CD4-positive, alpha-beta T cell treated with Interleukin-10 for 1 hour (primary cell): ENCODE results near the gene EVPL.

Experiments
- DNase-seq: peaks from one replicate; pipeline ENCODE4 v3.0.0-alpha.2; 2020

The EVPL gene

GRCh38 chr17:76014925-76015261 is 12.2 kb downstream of the EVPL start:
- no peak for DNase-seq

- DNase-seq, result peak; percentile 81
These were observed 12.8 kb downstream of the EVPL start for GRCh38 chr17:76014100-76014924.

DNA sequence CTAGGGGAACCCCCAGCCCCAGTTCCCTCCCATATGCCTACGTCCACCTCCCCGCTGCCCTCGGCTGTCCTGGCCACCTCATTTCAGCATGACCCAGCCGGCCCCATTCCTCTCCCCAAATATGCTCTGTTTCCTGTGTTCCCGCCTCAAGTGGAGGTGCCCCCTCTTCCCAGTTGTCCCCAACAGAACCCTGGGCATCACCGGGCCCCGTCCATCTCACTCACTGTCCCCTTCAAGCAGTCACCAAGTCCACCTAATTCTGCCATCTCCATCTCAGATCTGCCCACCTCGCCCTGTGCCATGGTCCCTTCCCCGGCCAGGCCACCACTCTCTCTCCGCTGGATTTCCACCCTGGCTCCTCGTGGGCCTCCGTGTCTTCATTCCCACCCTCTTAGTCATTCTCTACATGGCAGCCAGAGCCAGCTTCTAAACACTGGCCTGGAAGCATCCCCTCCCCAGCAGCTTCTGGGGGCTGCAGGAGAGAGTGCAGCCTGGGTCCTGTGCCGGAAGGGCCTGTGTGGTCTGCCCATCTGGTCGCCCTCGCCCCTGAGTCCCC is 13.7 kb downstream of the EVPL start:
- DNase-seq, result no peak

DNA sequence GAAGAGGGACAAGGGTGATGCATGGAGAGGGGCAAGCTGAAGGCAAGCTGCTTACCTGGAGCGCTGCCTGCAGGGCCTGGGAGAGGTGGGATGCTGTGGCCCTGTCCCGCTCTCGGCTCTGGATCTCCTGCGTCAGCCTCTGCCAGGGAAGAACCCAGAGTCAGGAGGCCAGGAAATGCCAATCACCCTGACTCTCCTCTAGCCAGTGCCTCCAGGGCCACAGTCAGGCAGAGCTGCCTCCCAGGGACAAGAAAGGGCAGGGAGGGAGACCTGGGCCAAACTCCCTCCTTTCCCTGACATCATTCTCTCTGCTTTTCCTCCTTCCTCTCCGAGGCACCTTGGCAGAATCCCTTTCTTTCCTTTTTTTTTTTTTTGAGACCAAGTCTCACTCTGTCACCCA is 15.2 kb downstream of the EVPL start:
- DNase-seq, result no peak

GRCh38 chr17:76009969-76010661 is 17.0 kb downstream of the EVPL start:
- no peak for DNase-seq

- no peak for DNase-seq
These were observed 17.7 kb downstream of the EVPL start for GRCh38 chr17:76009447-76009846.

DNA sequence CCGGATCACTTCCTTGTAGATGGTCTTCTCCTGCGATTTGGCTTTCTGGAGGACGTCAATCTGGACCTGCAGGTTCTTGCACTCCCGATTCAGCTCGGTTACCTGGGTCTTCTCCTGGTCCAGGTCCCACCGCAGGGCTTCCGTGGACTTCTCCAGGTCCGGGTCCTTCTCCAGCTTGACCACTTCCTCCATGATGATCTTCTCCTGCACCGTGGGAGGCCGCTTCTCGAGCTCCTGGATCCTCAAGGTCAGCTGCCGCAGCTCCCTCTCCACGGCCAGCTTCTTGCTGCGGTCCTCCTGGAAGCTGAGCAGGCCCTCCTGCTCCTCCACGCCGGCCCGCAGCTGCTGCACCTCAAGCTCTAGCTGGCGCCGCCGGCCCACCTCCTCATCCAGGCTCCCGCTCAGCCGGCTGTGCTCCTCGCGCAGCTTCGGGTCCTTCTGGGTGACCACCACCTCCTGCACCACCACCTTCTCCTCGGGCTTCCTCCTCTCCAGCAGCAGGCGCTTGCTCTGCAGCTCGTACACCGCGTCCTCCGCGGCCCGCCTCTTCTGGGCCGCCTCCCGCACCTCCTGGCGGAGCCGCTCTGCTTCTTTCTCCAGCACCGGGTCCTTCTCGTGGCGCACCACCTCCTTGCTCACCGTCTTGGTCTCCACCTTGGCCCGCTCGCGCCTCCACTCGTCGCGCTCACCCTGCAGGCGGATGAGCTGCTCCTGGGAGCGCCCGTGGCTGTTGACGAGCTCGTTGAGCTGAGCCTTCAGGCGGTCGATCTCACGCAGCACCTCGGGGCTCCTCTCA is 18.3 kb downstream of the EVPL start:
- no peak for DNase-seq

DNA sequence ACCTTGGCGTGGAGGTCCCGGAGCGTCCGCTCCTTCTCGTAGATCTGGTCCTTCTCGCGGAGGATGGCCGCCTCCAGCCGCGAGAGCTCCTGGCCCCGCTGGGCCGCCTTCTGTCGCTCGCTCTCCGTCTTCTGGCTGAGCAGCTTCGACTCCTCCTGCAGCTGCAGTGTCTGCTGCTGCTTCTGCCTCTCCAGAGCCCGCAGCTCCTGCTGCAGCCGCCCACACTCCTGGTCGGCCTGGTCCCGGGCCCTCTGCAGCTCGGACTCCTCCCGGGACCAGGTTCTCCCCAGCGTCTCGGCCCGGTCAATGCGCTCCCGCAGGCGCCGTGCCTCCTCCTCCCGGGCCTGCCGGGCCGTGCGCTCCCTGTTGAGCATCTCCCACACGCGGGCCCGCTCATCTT is 18.9 kb downstream of the EVPL start:
- DNase-seq, result no peak

DNA sequence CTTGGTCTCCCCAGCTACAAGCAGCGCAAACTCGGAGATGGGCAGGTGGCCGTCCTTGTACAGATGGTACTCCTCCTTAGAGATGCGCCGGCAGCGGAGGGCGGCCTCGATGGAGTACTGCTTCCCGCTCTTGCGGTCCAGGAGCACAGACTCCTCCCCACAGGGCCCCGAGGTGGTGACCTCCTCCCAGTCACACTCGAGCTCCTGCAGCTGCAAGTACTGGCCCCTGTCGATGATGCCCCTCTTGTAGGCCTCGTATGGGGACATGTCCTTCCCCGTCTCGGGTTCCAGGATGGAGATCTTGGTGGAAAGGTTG is 19.3 kb downstream of the EVPL start:
- no peak for DNase-seq

GRCh38 chr17:76007131-76007849 is 19.8 kb downstream of the EVPL start:
- DNase-seq, result no peak

DNA sequence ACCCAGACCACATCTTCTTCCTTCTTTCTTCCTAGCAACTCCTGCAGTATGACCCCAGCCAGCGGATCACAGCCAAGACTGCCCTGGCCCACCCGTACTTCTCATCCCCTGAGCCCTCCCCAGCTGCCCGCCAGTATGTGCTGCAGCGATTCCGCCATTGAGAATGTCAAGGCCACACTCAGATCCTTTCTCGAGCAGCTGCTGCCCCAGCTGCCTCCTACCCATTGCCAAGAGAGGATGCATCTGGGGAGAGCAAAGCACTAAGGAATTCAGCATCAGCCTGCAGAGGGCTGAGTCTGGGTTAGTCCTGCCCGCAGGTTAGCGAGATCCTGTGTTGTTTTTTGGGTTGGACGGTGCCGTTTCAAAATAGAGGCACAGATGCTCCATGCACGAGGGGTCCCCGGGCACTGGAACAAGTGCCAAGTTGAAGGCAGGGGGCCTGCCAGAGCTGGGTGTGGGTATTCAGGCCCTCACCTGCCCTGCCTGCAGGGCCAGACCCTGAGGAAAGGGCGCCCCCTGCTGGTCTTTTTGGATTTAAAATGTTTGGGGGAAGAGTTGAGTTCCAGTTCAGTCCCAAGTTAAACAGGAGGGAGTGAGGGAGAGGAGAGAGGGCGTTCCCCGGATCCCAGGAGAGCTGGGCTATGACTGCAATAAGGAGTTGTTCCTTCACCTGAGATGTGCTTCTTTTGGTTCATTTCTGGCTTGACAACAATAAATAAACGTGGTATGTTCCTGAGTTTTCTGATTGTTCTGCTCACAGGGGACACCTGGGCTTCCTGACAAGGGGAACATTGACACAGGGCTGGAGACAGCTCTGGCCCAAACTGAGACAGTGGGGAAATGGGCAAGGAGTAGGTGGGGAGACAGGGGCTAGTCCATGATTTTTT is 21.6 kb downstream of the EVPL start:
- DNase-seq, result peak; percentile 81

DNA sequence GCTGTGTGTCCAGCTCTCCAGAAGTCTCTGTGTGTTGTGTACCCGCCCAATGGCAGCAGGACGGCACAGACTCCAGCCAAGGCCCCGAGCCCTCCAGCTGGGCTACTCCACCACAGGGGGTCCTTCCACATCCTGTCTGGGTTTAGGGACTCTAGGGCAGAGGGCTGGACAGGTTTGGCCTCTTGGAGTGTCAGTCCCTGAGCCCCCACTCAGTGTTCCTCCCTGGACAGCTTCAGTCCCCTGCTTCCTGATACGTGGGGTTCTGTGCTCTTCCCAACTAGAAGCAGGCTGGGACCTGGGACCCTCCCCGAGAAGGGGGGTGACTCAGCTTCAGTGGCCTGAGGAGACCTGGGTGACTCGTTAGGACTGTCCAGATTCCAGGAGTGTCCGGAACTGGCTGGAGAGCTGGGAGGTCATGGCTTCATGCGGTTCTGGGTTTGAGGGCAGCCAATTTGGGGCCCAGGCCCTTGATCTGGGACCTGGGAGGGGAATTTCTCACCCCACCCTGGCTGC is 22.3 kb downstream of the EVPL start:
- no peak for DNase-seq

GRCh38 chr17:76003915-76004314 is 23.2 kb downstream of the EVPL start:
- no peak for DNase-seq

DNA sequence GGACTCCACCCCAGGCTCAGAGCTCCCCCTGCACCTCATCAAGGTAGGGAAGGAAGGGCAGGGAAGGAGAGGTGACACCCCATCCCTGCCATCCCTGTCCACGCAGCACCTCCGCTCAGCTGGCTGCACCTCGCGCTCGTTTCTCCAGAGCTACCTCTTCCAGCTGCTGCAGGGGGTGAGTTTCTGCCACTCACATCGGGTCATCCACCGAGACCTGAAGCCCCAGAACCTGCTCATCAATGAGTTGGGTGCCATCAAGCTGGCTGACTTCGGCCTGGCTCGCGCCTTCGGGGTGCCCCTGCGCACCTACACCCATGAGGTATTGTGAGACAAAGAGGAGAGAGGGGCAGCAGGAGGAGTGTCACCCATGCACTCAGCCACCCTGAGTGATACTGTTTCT is 25.0 kb downstream of the EVPL start:
- DNase-seq, result no peak

GRCh38 chr17:76000755-76001521 is 26.2 kb downstream of the EVPL start, which contains the start of gene CDK3:
Gene CDK3, plus strand, starts transcription at chr17:76000855. Its CDS starts 571 bp downstream, at chr17:76001426.
- DNase-seq, result no peak

DNA sequence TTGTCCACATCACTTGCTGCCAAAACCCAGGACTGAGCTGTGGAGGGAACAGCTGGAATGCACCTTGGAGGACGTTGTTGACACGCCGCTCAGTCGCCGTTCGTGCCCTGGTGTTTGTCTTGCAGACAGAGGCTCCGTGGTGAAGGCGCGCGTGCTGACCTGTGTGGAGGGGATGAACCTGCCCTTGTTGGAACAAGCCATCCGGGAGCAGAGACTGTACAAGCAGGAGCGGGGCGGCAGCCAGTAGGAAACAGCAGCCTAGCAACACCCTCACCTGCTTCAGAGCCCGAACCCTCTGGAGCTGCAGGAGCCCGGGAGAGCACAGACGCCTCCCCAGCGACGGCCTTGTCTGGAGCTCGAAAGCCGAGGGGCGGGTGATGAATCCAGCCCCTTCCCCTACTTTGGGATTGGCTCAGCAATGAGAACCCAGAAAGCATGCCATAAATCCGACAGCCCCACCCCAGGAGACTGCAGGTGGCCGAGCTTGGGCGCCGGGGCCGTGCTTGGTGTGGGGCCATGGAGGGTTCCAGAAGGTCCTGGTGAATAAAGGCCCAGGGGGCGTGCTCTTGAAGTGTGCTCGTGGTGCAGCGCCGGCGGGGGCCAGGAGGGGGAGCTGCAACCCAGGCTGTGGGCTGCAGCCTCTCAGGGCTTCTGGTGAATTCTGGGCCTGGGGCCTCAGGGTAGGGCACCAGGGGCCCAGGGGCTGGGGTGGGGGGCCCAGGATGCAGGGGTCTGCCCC is 26.9 kb downstream of the EVPL start:
- peak; percentile 61 for DNase-seq

GRCh38 chr17:75998327-75998795 is 28.7 kb downstream of the EVPL start:
- DNase-seq, result no peak

DNA sequence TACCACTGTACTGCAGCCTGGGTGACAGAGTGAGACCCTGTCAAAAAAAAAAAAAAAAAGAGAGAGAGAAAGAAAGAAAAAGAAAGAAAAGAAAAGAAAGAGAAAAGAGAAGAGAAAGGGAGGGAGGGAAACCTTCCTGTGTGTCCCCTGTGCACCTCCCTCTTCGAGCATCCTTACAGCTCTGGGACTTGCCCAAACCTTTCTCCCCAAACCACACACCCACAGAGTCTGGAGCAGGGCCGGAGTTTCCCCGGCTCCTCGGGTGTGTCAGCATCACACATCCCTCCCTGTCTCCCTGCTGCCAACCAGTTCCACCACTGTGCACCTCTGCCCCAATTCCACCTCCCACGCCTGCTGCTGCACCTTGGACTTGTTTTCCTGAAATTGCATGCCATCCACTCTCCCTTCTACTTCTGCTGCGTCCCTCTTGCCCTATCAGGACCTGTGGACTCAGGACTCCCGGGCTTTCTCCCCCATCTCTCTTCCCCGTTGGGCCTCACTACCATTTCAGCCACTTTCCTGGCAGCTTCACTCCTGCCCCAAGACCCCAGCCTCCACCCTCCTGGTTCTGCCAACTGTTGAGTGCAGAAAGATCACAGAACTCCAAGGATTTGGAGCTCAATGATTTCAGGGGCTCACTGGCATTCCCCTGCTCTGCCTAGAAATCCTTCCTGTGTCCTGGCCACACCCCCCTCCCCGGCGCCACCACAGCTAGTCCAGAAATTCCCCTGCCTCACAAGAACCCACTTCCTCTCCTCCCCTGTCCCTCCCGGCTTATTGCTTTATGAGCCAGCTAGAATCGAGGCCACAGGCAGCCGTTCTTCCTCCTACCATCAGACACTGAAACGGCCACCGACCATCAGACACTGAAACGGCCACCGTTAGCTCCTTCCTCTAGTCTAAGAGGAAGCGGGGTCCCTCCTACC is 30.2 kb downstream of the EVPL start:
- peak; percentile 49 for DNase-seq
